HG02588 (cell line): ENCODE measurements around the gene WTAP.
"Not testable (repeated sequence)": the region's sequence is repeated elsewhere in the genome, so short reads cannot be mapped to it uniquely, and the experiment has no call there.

Experiments used
- ATAC-seq: cut with Tn5 transposase; IDR thresholded peaks from one replicate; pipeline ENCODE4 v1.9.1; 2021; ENCODE audit warnings: mild to moderate bottlenecking, moderate library complexity; ENCODE audit not compliant: unreplicated experiment

Gene WTAP

GRCh38 chr6:159726255-159726917 lies 920 bp upstream of the WTAP start:
- ATAC-seq: peak; percentile 23

- peak; percentile 36 for ATAC-seq
These were observed 575 bp downstream of the WTAP start for GRCh38 chr6:159727717-159728445.

GRCh38 chr6:159728531-159728964 lies 1.2 kb downstream of the WTAP start:
- ATAC-seq: no peak

GRCh38 chr6:159729598-159730331 lies 2.5 kb downstream of the WTAP start:
- ATAC-seq: no peak

GRCh38 chr6:159730332-159730676 lies 3.0 kb downstream of the WTAP start:
- ATAC-seq: no peak

GRCh38 chr6:159732550-159732949 lies 5.2 kb downstream of the WTAP start:
- ATAC-seq: not testable (repeated sequence)

GRCh38 chr6:159733395-159733794 lies 6.1 kb downstream of the WTAP start:
- ATAC-seq: not testable (repeated sequence)

GRCh38 chr6:159736908-159737307 lies 9.6 kb downstream of the WTAP start:
- no peak for ATAC-seq

- ATAC-seq: no peak
These were observed 12.0 kb downstream of the WTAP start for GRCh38 chr6:159739341-159739740.

GRCh38 chr6:159742165-159742564 lies 14.9 kb downstream of the WTAP start:
- ATAC-seq: no peak

GRCh38 chr6:159745081-159745480 lies 17.8 kb downstream of the WTAP start:
- ATAC-seq: no peak

GRCh38 chr6:159746759-159747158 lies 19.5 kb downstream of the WTAP start:
- no peak for ATAC-seq

GRCh38 chr6:159748127-159748526 lies 20.8 kb downstream of the WTAP start:
- not testable (repeated sequence) for ATAC-seq

GRCh38 chr6:159751448-159751847 lies 24.1 kb downstream of the WTAP start:
- ATAC-seq: no peak

GRCh38 chr6:159753081-159753872 lies 26.0 kb downstream of the WTAP start:
- ATAC-seq: no peak

- no peak for ATAC-seq
These were observed 27.1 kb downstream of the WTAP start for GRCh38 chr6:159754401-159754800.

GRCh38 chr6:159754959-159755914 lies 27.9 kb downstream of the WTAP start:
- no peak for ATAC-seq

GRCh38 chr6:159756508-159756907 lies 29.2 kb downstream of the WTAP start:
- ATAC-seq: no peak

- no peak for ATAC-seq
These were observed 31.0 kb downstream of the WTAP start for GRCh38 chr6:159758031-159759001.
